Pons (tissue), 1 donor: ENCODE results near the gene PPTC7.
A peak's percentile ranks its signal among the peaks of the same experiment; 100 is the strongest.
"Not testable (repeated sequence)": the region's sequence is repeated elsewhere in the genome, so short reads cannot be mapped to it uniquely, and the experiment has no call there.

Experiments used
- DNase-seq: peaks from one replicate; pipeline ENCODE4 v3.0.0-alpha.2; 2016; ENCODE audit warnings: low spot score

Gene PPTC7, protein sequence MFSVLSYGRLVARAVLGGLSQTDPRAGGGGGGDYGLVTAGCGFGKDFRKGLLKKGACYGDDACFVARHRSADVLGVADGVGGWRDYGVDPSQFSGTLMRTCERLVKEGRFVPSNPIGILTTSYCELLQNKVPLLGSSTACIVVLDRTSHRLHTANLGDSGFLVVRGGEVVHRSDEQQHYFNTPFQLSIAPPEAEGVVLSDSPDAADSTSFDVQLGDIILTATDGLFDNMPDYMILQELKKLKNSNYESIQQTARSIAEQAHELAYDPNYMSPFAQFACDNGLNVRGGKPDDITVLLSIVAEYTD

DNA sequence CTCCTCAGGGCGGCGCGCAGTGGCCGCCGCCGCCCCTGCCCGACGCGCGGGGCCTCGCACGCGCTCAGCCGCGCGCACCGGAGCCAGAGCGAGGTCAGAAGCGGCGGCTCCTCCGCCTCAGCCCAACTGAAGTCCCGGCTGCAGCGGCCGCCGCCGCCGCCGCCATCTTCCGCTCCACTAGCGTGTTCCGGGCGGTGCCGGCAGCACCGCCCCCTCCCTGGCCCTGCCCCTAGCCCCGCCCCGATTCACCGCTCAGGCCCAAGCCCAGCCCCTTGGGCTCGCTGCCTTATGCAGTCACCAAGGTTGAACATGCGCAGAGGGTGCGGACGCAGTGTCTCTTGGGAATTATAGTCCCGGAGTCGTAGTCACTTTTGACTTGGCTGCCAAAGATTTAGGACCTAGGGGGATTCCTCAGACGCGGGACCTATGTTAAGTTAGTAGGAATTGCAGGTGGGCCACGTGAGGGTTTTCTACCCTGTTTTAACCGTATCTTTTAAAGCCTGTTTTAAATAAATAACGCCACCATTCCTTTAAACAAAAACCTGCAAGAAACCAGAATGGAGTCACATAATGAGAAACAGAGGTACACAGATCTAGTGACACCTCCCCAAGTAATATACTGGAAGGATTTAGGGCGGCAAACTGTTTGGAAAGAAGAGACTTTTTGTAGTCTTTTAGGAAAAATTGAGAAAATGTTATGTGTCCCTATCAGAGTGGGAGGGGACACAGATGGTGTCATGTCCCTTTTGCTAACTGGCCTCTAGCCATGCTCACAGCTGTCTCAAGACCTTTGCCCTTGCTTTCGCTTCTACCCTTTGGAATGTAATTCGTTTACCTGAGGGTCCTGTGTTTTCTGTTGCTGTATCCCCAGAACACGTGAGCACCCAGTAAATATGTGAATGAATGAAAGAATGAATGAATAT, at the start of gene PPTC7:
Gene PPTC7 (minus strand): TSS at position 182 of the 923 bp plus-strand sequence. CDS start 287 bp downstream, outside the sequence.
- peak; percentile 98 for DNase-seq

DNA sequence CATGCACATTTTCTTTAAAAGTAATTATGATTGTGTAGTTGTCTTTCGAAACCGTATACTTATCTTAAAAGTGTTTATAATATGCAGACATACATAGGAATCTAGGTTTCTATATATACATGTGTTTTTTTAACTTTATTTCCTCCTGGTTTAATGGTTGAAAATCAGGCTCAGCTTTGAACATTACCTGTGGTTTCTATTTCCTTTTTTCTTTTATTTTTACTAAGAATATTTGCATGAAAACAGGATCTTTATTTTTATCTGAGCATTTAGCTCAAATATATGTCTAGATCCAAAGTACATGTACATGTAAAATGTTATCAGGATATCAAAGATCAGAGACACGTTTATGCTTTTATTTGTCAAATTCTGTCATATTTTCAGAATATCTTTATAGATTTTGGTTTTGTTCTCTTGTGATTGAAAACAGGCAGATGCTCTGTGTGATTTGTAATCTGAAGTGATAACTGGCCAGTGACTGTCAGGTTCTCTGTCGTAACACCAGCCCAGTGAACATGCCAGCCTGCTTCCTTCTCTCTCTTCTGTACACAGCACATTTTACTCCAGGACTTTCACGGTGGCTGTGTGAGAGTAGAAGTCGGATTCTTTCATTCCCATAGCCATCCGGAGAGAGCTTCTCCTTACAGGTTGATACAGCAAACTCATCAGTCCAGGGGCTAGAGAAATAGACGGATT, 44.5 kb upstream of the PPTC7 start:
- no peak for DNase-seq

DNA sequence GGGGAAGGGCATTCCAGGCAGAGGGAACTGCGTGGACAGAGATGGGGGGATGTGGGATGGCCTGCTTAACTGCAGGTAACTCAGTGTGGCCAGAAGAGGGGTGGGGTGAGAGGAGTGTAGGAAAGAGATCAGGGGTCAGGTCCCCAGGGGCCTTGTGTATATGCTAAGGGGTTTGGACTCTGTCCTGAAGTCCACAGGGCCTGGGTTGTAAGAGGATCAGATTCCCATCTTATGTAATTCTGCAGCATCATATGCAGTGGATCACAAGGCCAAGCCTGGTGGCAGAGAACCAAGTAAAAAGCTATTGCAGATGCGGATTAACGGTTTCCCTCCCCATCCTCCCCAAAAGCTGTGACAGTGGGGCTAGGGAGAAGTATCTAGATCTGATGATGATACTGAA, 39.5 kb upstream of the PPTC7 start:
- no peak for DNase-seq

DNA sequence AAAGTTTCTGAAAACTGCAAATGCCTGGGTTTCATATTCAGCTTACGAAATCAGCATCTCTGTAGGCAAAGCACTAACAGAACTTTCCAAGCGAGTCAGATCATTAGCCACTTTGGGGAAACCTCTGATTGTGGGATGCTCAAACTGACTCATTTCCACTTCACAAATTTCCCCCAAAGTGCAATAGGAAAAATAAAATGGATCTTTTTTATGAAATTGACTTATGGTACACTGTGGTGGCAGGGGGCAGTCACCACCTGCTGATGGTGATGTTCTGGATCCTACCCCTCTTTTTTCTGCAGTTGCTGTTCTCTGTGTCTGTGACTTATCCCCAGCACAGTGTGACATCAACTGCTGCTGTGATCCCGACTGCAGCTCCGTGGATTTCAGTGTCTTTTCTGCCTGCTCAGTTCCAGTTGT, 36.4 kb upstream of the PPTC7 start:
- DNase-seq: no peak

DNA sequence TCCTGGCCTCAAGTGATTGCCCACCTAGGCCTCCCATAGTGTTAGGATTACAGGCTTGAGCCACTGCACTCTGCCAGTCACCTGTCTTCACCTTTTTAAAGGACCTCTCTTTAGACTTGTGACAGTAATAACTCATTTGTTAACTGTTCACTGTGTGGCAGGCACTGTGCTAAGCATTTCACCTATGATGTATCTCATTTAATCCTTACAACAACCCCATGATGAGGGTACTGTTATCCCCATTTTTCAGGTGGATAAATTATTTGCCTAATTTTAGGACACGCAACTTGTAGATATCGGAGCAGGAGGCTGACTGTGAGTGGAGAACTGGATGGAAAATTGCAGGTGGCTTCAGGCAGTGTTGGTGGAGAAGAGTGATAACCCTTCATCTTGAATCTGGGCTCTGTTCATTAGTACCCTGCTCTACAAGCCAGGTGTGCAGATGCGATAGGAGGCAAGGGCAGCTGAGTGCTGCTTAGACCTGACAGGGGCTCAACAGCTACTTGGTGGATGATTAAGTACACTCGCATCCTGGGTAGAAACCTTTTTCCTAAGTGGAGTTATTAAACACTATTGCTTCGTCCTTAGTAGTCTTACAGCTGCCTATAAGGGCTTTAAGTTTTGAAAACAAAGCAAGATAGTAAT, 33.5 kb upstream of the PPTC7 start:
- no peak for DNase-seq

DNA sequence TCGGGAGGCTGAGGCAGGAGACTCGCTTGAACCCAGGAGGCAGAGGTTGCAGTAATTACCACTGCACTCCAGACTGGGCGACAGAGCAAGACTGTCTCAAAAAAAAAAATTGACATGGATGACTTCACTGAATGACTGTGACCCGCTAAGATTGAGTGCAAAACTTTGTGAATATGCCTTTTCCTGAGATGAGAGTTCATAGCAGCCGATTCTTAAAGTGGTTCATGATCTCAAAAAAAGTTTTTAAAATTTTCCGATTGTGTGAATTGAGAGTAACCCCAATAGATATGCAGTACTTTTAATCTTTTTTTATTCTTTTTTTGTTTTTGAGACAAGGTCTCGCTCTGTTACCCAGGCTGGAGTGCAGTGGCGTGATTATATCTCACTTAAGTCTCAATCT, 32.1 kb upstream of the PPTC7 start:
- DNase-seq: no peak

DNA sequence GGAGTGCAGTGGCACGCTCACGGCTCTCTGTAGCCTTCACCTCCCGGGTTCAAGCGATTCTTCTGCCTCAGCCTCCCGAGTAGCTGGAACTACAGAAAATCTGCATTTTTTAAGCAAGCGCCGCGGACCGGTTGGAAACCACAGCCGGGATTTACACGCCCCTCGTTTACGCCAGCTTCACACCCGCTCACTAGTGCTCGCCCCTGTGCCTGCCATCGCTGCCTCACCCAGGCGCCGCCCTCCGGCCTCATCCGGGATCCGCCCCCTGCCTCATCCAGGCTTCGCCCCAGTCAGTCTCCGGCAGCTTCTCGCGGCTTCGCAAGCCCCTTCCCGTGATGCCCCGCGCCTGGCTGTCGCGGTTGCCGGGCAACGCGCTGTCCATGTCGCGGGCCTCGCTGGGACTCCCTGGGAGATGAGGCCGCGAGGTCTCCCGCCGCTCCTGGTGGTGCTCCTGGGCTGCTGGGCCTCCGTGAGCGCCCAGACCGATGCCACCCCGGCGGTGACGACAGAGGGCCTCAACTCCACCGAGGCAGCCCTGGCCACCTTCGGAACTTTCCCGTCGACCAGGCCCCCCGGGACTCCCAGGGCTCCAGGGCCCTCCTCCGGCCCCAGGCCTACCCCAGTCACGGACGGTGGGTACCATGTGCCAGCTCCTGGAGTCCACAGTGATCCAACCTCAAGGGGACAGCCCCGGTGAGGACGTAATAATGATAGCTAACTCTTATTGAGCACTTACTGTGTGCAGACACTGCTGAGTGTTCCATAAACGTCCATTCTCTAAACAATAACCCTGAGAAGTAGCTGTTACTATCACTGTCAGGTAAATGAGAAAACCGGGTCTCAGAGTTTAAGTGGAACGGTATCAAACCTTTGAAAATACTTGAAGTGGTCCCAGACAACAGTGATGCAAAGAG, 30.9 kb upstream of the PPTC7 start, which contains the start of gene TCTN1:
Gene TCTN1 (plus strand): TSS at position 359 of the 914 bp plus-strand sequence. CDS start 54 bp downstream, at position 413.
- peak; percentile 93 for DNase-seq

DNA sequence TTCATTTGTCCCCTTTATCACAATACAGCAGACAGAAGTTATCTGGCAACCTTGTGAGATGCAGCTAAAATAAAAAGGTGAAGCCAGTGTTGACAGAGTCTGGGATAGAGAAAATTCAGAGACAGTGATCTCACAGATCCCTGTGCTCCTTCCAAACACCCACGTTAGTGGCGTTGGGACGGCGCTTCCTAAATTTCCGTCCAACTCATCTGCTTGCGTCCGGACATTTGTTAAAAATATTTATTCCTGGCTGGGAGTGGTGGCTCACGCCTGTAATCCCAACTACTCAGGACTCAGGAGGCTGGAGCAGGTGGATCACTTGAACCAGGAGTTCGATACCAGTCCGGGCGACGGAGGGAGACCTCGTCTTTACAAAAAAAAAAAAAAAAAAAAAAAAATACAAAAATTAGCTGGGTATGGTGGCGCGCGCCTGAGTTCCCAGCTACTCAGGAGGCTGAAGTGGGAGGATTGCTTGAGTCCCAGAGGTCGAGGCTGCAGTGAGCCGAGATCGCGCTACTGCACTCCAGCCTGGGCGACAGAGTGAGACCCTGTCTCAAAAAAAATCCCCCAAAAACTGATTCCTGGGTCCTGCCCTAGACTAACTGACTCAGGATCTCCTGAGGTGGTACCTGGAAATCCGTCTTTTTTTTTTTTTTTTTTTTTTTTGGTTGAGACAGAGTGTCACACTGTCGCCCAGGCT, 30.1 kb upstream of the PPTC7 start:
- DNase-seq: no peak

DNA sequence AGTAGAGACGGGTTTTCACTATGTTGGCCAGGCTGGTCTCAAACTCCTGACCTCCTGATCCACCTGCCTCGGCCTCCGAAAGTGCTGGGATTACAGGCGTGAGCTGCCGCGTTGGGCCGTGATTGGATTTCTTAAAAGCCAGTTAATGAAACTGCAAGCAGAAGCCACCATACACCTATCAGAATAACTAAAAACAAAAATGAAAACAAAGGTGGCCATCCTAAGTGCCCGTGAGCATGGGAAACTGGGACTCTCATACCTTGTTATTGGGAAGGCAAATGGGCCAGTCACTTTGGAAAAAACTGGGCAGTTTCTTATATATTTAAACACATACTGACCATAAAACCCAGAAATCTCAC, 23.1 kb upstream of the PPTC7 start:
- no peak for DNase-seq

DNA sequence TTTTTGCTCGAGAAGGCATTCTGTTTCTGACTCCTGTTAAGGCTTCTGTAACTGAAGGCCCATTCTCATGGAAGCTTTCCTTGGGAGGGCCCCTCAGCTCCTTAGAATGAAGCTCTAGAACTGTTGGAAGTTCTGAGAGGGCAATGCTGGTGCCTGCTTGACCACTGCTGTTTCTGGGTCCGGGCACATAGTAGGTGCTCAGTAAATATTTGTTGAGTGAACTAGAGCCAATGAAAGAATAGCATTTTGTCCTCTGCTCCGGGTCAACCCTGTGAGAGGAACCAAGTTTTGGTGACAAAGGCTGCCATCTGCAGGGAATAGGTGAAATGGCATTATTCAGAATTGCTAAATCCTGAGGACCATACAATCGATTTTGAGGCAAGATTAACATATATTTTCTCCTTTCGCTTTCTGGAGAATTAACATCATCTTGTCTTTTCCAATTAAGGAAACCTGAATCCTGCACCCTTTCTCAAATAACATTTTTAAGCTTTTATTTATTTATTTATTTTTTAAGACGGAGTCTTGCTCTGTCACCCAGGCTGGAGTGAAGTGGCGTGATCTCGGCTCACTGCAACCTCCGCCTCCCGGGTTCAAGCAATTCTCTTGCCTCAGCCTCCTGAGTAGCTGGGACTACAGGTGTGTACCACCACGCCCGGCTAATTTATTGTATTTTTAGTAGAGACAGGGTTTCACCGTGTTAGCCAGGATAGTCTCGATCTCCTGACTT, 19.1 kb upstream of the PPTC7 start:
- DNase-seq: peak; percentile 74

DNA sequence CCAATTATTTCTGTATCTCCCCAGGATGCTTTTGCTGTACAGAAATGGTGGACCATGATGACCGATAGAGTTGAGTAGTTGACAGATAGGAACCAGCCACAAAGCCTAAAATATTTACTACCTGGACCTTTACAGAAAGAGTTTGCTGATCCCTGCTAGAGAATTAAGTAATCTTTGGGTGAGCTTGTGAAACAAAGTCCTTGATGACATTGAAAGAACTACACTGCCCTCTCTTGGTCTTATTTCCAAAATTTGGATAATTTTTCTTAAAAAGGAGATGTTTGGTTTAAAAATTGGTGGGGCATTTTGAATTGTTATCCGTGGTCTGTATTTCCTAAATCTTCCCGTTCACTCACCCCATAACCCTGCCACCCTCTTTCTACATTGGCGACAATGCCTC, 17.1 kb upstream of the PPTC7 start:
- peak; percentile 82 for DNase-seq

DNA sequence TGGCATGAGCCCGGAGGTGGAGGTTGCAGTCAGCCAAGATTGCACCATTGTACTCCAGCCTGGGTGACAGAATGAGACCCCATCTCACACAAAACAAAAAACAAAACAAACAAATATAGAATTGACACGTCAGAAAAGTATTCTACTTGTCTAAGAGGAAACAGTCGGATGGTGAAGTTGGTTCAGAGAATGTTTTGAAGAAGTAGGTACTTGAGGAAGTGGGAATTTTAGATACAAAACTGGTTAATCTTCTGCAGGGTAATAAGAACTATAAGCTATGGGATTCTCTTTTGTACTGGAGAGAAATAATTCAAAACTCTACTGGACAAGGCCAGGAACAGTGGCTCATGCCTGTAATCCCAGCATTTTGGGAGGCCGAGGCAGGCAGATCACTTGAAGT, 16.2 kb upstream of the PPTC7 start:
- DNase-seq: peak; percentile 47

DNA sequence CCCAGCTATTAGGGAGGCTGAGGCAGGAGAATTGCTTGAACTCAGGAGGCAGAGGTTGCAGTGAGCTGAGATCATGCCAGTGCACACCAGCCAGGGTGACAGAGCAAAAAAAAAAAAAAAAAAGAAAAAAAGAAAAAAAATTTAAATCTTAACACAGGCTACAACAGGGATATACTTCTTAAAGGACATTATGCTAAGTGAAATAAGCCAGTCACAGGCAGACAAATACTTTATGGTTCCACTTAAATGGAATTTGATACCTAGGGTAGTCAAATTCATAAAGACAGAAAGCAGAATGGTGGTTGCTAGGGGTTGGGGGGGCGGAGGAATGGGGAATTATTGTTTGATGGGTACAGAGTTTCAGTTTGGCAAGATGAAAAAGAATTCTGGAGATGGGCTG, 14.8 kb upstream of the PPTC7 start:
- no peak for DNase-seq

DNA sequence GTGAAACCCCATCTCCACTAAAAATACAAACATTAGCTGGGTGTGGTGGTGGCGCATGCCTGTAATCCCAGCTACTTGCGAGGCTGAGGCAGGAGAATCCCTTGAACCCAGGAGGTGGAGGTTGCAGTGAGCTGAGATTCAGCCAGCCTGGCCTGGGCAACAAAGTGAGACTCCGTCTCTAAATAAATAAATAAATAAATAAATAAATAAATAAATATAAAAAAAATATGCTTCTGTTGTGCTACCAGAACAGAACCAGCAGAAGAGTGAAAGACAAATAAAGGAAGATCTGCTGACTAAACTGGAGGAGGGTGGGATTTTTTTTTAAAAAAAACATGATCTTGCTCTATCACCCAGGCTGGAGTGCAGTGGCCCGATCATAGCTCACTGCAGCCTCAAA, 9.8 kb upstream of the PPTC7 start:
- DNase-seq: not testable (repeated sequence)

DNA sequence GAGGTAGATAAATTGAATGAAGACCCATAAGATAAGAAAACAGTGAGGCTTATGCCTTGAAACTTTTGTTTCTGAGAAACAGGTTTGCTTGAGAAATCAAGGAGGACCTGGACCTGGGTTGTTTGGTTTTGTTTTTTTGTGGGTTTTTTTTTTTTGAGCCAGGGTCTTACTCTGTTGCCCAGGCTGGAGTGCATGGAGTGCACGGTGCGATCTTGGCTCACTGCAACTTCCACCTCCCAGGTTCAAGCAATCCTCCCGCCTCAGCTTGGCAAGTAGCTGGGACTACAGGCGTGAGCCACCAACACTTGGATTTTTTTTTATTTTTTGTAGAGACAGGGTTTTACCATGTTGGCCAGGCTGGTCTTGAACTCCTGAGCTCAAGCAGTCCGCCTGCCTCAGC, 9.0 kb upstream of the PPTC7 start:
- DNase-seq: no peak

DNA sequence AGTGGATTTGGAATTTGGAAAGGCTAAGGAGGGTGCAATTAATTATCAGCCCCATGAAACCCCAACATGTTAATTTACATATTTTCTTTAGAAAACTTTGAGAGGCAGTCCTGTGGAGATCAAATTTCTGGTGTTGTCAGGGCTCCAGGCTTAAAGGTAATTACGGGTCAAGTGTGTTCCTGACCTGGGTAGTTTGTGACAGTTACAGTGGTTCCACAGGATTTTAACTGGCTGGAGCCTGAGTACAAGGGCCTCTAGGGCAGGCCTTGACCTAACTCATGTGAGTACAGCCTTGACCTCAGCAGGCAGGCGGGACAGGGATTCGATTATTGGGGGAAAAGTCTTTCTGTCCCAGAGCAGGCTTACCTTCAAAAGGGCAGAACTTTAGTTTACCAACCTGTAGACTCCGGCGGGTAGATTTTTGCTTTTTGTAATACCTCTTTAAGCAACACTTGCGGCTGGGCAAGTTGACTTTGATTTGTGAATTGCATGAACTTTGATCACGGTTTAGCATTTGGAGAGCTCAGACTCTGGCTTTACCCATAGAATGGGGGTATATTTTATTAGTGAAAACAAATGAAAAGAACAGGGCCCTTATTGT, 8.4 kb upstream of the PPTC7 start:
- no peak for DNase-seq

DNA sequence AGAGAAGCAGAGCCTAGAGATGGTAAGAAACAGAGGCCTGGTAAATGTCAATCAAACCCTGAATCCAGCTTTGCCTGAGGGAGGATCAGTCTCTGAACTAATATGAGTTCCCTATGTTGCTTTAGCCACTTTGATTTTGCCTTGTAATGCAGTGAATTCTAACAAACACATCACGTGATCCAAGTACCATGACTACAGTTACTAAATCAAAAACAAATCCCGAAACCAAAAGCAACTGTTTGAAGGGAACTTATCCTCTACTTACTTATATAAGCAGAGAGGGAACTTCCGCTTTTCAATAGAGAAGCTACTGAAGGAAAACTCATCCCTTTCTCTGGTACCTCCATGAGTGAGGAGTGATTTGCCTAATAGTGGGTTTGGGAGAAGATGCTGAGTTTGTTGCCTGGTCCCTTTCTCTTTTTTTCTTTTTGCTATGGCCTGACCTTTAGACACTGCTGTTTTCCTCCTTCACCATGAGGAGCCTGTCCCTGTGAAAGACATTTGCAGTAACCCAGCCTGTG, 7.7 kb upstream of the PPTC7 start:
- DNase-seq: peak; percentile 89

DNA sequence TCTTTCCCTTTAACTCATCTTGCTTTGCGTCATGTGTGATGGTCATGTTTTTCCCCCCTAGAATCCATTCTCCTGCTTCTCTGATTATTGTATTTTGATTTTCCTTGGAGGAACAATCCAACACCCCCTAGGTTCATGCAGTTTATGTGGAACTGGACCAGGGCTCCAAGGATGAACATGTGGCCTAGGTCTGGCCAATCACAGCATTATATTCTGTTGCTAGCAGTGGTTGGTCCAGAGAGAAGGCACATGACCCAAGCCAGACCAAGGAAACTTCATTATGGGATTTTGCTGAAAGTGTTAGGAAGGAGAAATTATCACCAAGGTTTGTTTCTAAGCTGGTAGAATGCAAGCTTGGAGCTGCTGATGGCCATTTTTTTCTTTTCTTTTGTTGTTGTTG, 6.9 kb upstream of the PPTC7 start:
- DNase-seq: no peak

DNA sequence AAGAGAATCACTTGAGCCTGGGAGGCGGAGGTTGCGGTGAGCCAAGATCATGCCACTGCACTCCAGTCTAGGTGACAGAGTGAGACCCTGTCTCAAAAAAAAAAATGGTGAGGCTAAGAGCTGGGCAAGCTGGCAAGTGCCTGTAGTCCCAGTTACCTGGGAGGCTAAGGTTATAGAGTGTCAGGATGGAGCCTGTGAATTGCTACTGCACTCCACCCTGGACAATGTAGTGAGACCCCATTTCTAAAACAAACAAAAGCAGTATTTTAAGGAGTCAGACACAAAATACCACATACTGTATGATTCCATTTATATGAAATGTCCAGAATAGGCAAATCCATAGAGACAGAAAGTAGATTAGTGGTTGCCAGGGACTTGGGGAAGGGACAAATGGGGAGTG, 4.0 kb upstream of the PPTC7 start:
- not testable (repeated sequence) for DNase-seq
